Sigmoid colon (tissue), 4 donors: ENCODE data around the gene MINDY4.

Experiments used
- CTCF ChIP-seq, 4 experiments: fragments of 450-650 bp in 3 of 4; fragments of 200-600 bp in 1 of 4; IDR thresholded peaks; one replicate each; pipeline ENCODE4 v1.5.1; 2016 to 2019; ENCODE audit warnings: antibody characterized with exemption in 4 of 4, mild to moderate bottlenecking in 3 of 4, moderate library complexity in 2 of 4
- EP300 ChIP-seq, 4 donors: sonication (generic); formaldehyde crosslinking; IDR thresholded peaks; one replicate each; pipeline ENCODE4 v1.6.1; 2017; ENCODE audit warnings: antibody characterized with exemption in 4 of 4
- POLR2A ChIP-seq, 2 donors: fragments of 450-650 bp; IDR thresholded peaks; one replicate each; pipeline ENCODE4 v1.6.1; 2016; ENCODE audit warnings: antibody characterized with exemption in 2 of 2, mild to moderate bottlenecking in 2 of 2, moderate library complexity in 2 of 2
- POLR2AphosphoS5 ChIP-seq, 4 donors: sonication (generic); formaldehyde crosslinking; IDR thresholded peaks; one replicate each; pipeline ENCODE4 v1.6.1; 2017; ENCODE audit warnings: antibody characterized with exemption in 4 of 4

- TF ChIP-seq CTCF (IDR thresholded peaks at IDR 0.05) (no peak), POLR2AphosphoS5 (IDR thresholded peaks at IDR 0.05) (no peak), POLR2A (IDR thresholded peaks at IDR 0.05) (no peak), EP300 (IDR thresholded peaks at IDR 0.05) (no peak)
These were observed 139.3 kb downstream of the MINDY4 start for GRCh38 chr7:30910411-30911073.
